ENCODE measurements around the gene DAB2.
"Not testable (repeated sequence)": the region's sequence is repeated elsewhere in the genome, so short reads cannot be mapped to it uniquely, and the experiment has no call there.

DAB2 gene

GRCh38 chr5:39340506-39340905, 84.3 kb downstream of the DAB2 start:
- DNase-seq (ENCODE audit: low read depth), result no peak

DNA sequence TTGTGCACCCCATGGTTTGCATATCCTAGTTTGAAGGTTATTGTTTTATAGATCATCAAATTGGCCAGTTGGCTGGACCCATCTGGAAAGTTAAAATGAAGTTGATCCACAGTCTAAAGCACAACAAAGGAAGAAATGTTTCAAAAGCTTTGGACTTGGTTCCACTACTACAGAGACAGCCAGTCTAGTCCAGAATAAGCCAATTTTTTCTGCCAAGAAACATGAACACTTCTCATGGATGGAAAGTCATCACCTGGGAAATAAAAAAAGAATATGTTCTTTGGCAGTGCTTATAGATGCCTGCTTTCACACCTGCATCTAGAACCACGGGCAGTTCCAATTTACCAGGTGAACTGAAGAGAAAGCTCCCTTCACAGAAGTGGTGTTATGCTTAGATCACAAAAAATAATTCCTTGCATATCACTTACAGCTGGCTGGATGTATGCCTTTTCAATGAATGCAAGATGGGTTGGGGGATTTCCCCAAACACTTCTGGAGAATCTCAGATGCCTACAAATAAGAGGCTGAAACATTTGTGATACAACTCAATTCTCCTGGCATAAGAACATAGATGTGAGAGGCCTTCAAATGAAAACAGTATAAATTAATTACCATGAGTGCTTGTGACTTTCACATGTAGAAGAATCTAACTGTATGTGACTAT, 87.4 kb downstream of the DAB2 start:
- DNase-seq (ENCODE audit: low read depth), result no peak

- DNase-seq (ENCODE audit: low read depth), result not testable (repeated sequence)
Observed at GRCh38 chr5:39334296-39334695, 90.5 kb downstream of the DAB2 start.

GRCh38 chr5:39333104-39333503, 91.7 kb downstream of the DAB2 start:
- no peak for DNase-seq (ENCODE audit: low read depth)

DNA sequence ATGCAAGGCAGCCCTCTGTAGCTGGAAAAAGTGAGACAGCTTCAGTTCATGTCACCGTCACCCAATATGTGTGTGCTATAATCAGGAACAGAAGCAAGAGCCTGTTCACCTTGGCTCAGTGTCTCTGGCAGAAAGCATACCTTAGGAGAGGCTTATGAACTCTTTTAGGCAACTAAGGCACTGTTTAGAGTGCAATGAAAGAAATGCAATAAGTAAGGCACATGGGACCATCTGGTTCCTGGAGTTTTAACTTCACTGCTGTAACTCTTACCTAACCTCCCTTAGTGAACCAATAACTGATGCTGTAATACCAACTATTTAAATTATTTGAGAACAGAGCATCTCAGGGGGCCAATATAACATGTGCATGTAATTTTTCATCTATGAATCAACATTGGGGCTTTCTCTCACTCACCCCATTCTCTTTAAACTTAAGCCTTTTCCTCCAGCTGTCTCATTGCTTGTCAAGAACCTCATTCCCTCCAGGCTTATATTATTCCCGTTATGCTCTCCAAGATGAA, 92.9 kb downstream of the DAB2 start:
- DNase-seq (ENCODE audit: low read depth), result no peak

- DNase-seq (ENCODE audit: low read depth), result no peak
Observed at GRCh38 chr5:39328731-39329130, 96.0 kb downstream of the DAB2 start.

- no peak for DNase-seq (ENCODE audit: low read depth)
Observed at GRCh38 chr5:39323542-39323941, 101.2 kb downstream of the DAB2 start.
